ENCODE results near the gene FARP1.

DNA sequence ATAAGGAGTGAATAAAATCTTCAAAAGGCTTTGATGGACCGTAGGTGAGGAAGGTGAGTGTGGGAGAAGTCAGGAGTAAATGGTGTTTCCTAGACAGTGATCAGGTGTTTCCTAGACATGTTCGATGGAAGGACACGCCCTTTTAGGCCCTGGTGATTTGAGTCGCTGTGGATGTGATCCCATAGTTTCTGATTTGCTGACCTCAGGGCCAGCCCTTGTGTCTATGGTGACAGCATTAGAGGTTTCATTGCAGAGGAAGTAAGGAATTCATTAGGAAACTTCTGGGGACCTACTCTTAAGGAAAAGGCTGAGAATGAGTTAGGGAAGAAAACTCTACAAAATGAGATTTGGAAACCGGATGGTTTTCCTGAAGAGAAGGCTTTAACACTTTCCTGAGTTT, 65.7 kb downstream of the FARP1 start:
- no peak for TF ChIP-seq CTCF (IDR thresholded peaks at IDR 0.05)
- no peak for TF ChIP-seq POLR2AphosphoS5 (IDR thresholded peaks at IDR 0.05)

All from sigmoid colon (tissue), 4 donors.